H1 (cell line): Measurements from ENCODE around the gene CPT1A. TPM values are rescaled to one million over a fixed set of nuclear protein-coding genes. Genes with fewer than 3 reads are reported as not detected.
A peak's percentile ranks its signal among the peaks of the same experiment; 100 is the strongest.

Source experiments
- CTCF ChIA-PET: fragments of 300-600 bp; sonication (Branson Sonifier 250); formaldehyde crosslinking; loops from one replicate; lab custom pipeline; 2021; ENCODE audit not compliant: partially characterized antibody; lab: Charles Lee
- POLR2A ChIA-PET: fragments of 300-600 bp; sonication (Branson Sonifier 250); formaldehyde crosslinking; loops from one replicate; lab custom pipeline; 2021; ENCODE audit warnings: inconsistent platforms; ENCODE audit not compliant: partially characterized antibody; lab: Charles Lee
- DNase-seq, 2 experiments: peaks; one replicate each; pipeline versions ENCODE4 v3.0.0 to v3.0.0-alpha.2; 2010 to 2022; ENCODE audit warnings: low spot score in 2 of 2, low read depth in 1 of 2, mixed read lengths in 1 of 2
- FAIRE-seq: peaks from 2 replicates; lab custom pipeline; 2011; peaks lifted over from hg19 to GRCh38; lab: Jason Lieb, UNC
- H2AFZ ChIP-seq: 2 replicates; pipeline ENCODE4 v1.8.1; 2012; ENCODE audit warnings: low read length, inconsistent platforms
- H2AK5ac ChIP-seq: 2 replicates; pipeline ENCODE4 v1.6.1; 2013; ENCODE audit warnings: low read depth, low read length
- H2BK120ac ChIP-seq: replicated peaks from 2 replicates; pipeline ENCODE3; 2013; ENCODE audit warnings: low read depth, low read length, inconsistent platforms
- H2BK12ac ChIP-seq: 2 replicates; pipeline ENCODE4 v1.6.1; 2013; ENCODE audit warnings: low read depth, low read length
- H2BK15ac ChIP-seq: 2 replicates; pipeline ENCODE4 v1.6.1; 2013; ENCODE audit warnings: low read length
- H2BK20ac ChIP-seq: 2 replicates; pipeline ENCODE4 v1.6.1; 2013; ENCODE audit warnings: low read length
- H2BK5ac ChIP-seq: 2 replicates; pipeline ENCODE4 v1.6.1; 2013; ENCODE audit warnings: low read depth, low read length
- H3K14ac ChIP-seq: 2 replicates; pipeline ENCODE4 v1.6.1; 2013; ENCODE audit warnings: inconsistent platforms; ENCODE audit not compliant: insufficient read length
- H3K18ac ChIP-seq: 2 replicates; pipeline ENCODE4 v1.6.1; 2013; ENCODE audit warnings: low read length; ENCODE audit errors: extremely low read depth
- H3K23ac ChIP-seq: 2 replicates; pipeline ENCODE4 v1.6.1; 2013; ENCODE audit warnings: inconsistent platforms; ENCODE audit not compliant: insufficient read length
- H3K23me2 ChIP-seq: 2 replicates; pipeline ENCODE4 v1.6.1; 2013; ENCODE audit warnings: low read depth, low read length
- H3K27ac ChIP-seq: 2 replicates; pipeline ENCODE4 v1.6.1; 2011; ENCODE audit warnings: low read depth, low read length, inconsistent platforms
- H3K27me3 ChIP-seq, 4 experiments: replicated peaks in 1 of 4; 1 replicate in 1 of 4; 2 replicates in 3 of 4; pipeline versions ENCODE4 v1.6.1 to v1.8.1; 2011 to 2013; ENCODE audit warnings: low read length in 3 of 4, mild to moderate bottlenecking in 3 of 4, inconsistent platforms in 2 of 4, mixed read lengths in 2 of 4, moderate library complexity in 1 of 4; ENCODE audit not compliant: control insufficient read depth in 3 of 4, insufficient read depth in 3 of 4; ENCODE audit errors: extremely low read depth in 1 of 4
- H3K36me3 ChIP-seq, 4 experiments: 2 replicates each; pipeline versions ENCODE4 v1.6.1 to v1.8.1; 2011 to 2013; ENCODE audit warnings: mild to moderate bottlenecking in 4 of 4, low read length in 3 of 4, moderate library complexity in 2 of 4, control low read depth in 1 of 4, inconsistent platforms in 1 of 4; ENCODE audit not compliant: insufficient read depth in 4 of 4, control insufficient read depth in 2 of 4
- H3K4ac ChIP-seq: replicated peaks from 2 replicates; pipeline ENCODE3; 2013; ENCODE audit warnings: low read length, low read depth, mixed read lengths, inconsistent platforms; ENCODE audit not compliant: insufficient read length
- H3K4me1 ChIP-seq, 4 experiments: replicated peaks in 1 of 4; 1 replicate in 1 of 4; 2 replicates in 3 of 4; pipeline versions ENCODE4 v1.6.1 to v1.8.1; 2011 to 2013; ENCODE audit warnings: low read length in 3 of 4, inconsistent platforms in 2 of 4, mixed read lengths in 1 of 4; ENCODE audit not compliant: insufficient read depth in 4 of 4, control insufficient read depth in 3 of 4
- H3K4me2 ChIP-seq, 2 experiments: 2 replicates each; pipeline versions ENCODE4 v1.6.1 to v1.8.1; 2011 to 2013; ENCODE audit warnings: low read depth in 2 of 2, low read length in 2 of 2, control low read depth in 1 of 2, inconsistent platforms in 1 of 2, mild to moderate bottlenecking in 1 of 2; ENCODE audit not compliant: insufficient read depth in 1 of 2
- H3K4me3 ChIP-seq, 4 experiments: fragments of 200-600, 300-600 bp in 1 of 4; sonication (generic), shearing (Covaris generic), sonication (Bioruptor Twin) in 1 of 4; 2 replicates each; pipeline versions ENCODE4 v1.5.1 to v1.8.1; 2011 to 2016; ENCODE audit warnings: low read length in 4 of 4, low read depth in 3 of 4, control low read depth in 2 of 4, inconsistent platforms in 2 of 4, mild to moderate bottlenecking in 2 of 4, mixed read lengths in 1 of 4, moderate library complexity in 1 of 4; ENCODE audit not compliant: insufficient read depth in 2 of 4; ENCODE audit errors: extremely low read depth in 1 of 4
- H3K56ac ChIP-seq: replicated peaks from 2 replicates; pipeline ENCODE3; 2013; ENCODE audit warnings: low read depth, mild to moderate bottlenecking, mixed read lengths, low read length, inconsistent platforms; ENCODE audit not compliant: insufficient read length
- H3K79me1 ChIP-seq: 2 replicates; pipeline ENCODE4 v1.6.1; 2013; ENCODE audit warnings: low read depth, low read length, control low read depth
- H3K79me2 ChIP-seq, 2 experiments: 2 replicates each; pipeline versions ENCODE4 v1.6.1 to v1.8.1; 2012 to 2013; ENCODE audit warnings: low read length in 2 of 2, mild to moderate bottlenecking in 2 of 2, inconsistent platforms in 1 of 2; ENCODE audit not compliant: insufficient read depth in 2 of 2, control insufficient read depth in 1 of 2
- H3K9ac ChIP-seq, 4 experiments: replicated peaks in 1 of 4; 1 replicate in 1 of 4; 2 replicates in 3 of 4; pipeline versions ENCODE4 v1.6.1 to v1.8.1; 2011 to 2013; ENCODE audit warnings: low read depth in 3 of 4, low read length in 3 of 4, control low read depth in 2 of 4, mild to moderate bottlenecking in 2 of 4, moderate library complexity in 2 of 4, inconsistent platforms in 1 of 4; ENCODE audit errors: extremely low read depth in 1 of 4
- H3K9me3 ChIP-seq, 2 experiments: 2 replicates each; pipeline versions ENCODE4 v1.6.1 to v1.8.1; 2012 to 2013; ENCODE audit warnings: mild to moderate bottlenecking in 2 of 2, moderate library complexity in 2 of 2, control low read depth in 1 of 2, inconsistent platforms in 1 of 2, low read depth in 1 of 2, low read length in 1 of 2, mixed read lengths in 1 of 2; ENCODE audit not compliant: insufficient read depth in 2 of 2
- H4K20me1 ChIP-seq, 2 experiments: replicated peaks in 1 of 2; 2 replicates each; pipeline versions ENCODE3 to v1.8.1; 2011 to 2013; ENCODE audit warnings: inconsistent platforms in 2 of 2, low read length in 2 of 2, mild to moderate bottlenecking in 1 of 2; ENCODE audit not compliant: insufficient read depth in 2 of 2, control insufficient read depth in 1 of 2
- H4K5ac ChIP-seq: 2 replicates; pipeline ENCODE4 v1.6.1; 2013; ENCODE audit warnings: low read length, low read depth, mixed read lengths, inconsistent platforms; ENCODE audit not compliant: insufficient read length
- H4K8ac ChIP-seq: 2 replicates; pipeline ENCODE4 v1.8.0; 2013; ENCODE audit warnings: mild to moderate bottlenecking, moderate library complexity, low read length, inconsistent platforms; ENCODE audit not compliant: insufficient read depth; ENCODE audit errors: extremely low read depth
- H4K91ac ChIP-seq: replicated peaks from 2 replicates; pipeline ENCODE3; 2013; ENCODE audit warnings: low read length, mixed read lengths, inconsistent platforms; ENCODE audit not compliant: insufficient read length
- CHD1 ChIP-seq: IDR thresholded peaks from 2 replicates; pipeline ENCODE4 v1.6.1; 2012; ENCODE audit warnings: low read depth, low read length, improper control_type of control experiment
- NANOG ChIP-seq: IDR thresholded peaks from 2 replicates; pipeline ENCODE4 v1.6.1; 2011; ENCODE audit warnings: low read length, low read depth, mild to moderate bottlenecking, inconsistent platforms; ENCODE audit not compliant: insufficient read depth, poor library complexity, severe bottlenecking
- SIN3A ChIP-seq, 2 experiments: IDR thresholded peaks in 1 of 2; conservative IDR thresholded peaks in 1 of 2; 2 replicates each; pipeline ENCODE4 v1.6.1; 2011 to 2012; ENCODE audit warnings: low read length in 2 of 2, improper control_type of control experiment in 1 of 2, low read depth in 1 of 2, mild to moderate bottlenecking in 1 of 2
- TBP ChIP-seq: IDR thresholded peaks from 2 replicates; pipeline ENCODE4 v1.6.1; 2011; ENCODE audit warnings: low read depth, low read length, improper control_type of control experiment
- WGBS, 2 experiments: shearing (Covaris generic) in 1 of 2; methylation state at CpG; one replicate each; pipeline versions ENCODE4 v1.1.6 to v1.1.7; 2013 to 2015; ENCODE audit warnings: low lambda C conversion rate in 2 of 2, mixed read lengths in 2 of 2, inconsistent platforms in 1 of 2, low coverage in 1 of 2, missing lambda C conversion rate in 1 of 2; ENCODE audit not compliant: insufficient replicate concordance in 2 of 2, insufficient coverage in 1 of 2, insufficient read length in 1 of 2; ENCODE audit errors: extremely low coverage in 1 of 2, missing lambda C conversion rate in 1 of 2; 5-methylcytosine and 5-hydroxymethylcytosine counted together
- polyA plus RNA-seq, 7 experiments: library from polyadenylated mRNA; depleted of rRNA in 3 of 7; stranded (reverse) in 5 of 7; unstranded in 2 of 7; fragments of >200 nt in 5 of 7; fragments of 200-250 nt in 2 of 7; gene quantifications; 1 replicate in 5 of 7; 2 replicates in 1 of 7; 4 replicates in 1 of 7; pipeline versions ENCODE4 v1.2.1 to v1.2.3, GENCODE V29; 2011 to 2013; ENCODE audit warnings: missing spikeins in 2 of 7, mixed read lengths in 2 of 7
- total RNA-seq: library from RNA; stranded (reverse); fragmentation: NEBNext Ultra II Directional; extraction: Animal tissue kit (Norgen Biotek cat#: 25700); gene quantifications from 2 replicates; pipeline ENCODE4 v1.2.1, GENCODE V29; 2021
- TF ChIP-seq, protein P1 (sequence below): IDR thresholded peaks from 2 replicates; pipeline ENCODE4 v1.6.1; 2012; ENCODE audit warnings: inconsistent platforms

CPT1A gene
- total and polyA plus RNA-seq, 2 of the 8 experiments (the other 6 are each of a cell fraction or from before 2014, with no cell fraction given): 2.9 to 12.2 TPM

DNA sequence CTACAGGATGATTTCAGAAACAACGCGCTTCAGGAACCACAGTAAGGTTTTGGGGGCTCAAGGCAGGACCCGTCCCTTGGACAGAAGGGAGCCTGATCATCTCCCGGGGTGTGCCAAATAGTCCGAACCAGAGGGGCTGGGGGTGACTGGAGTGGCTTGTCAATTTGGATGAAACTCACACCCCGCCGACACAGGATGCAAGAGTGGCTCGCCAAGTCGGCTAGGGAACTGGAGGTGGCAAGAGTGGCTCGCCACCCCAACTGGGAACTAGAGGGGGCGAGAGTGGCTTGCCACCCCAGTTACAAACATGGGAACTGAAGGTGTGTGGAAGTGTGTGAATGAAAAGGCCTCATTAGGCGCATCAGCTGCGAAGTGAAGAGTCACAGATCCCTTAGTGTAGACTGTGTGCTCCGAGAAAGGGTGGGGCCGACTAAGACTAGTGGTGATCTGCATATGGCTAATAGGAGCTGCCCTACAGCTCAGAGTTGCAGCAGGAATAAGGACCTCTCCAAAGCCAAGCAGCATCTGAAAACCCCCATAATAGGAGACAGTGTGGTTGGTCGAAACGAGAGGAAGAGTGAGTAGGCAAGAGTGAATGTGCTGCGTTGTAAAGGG is 26.6 kb upstream of the CPT1A start:
- TF ChIP-seq SIN3A (conservative IDR thresholded peaks at IDR 0.05 in 1 of 2, IDR thresholded peaks at IDR 0.05 in 1 of 2; ENCODE audit: low read depth in 1 of 2, low read length in 2 of 2): no peak
- no peak for TF ChIP-seq NANOG
- TF ChIP-seq, protein P1, sequence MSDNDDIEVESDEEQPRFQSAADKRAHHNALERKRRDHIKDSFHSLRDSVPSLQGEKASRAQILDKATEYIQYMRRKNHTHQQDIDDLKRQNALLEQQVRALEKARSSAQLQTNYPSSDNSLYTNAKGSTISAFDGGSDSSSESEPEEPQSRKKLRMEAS: no peak
- TF ChIP-seq TBP: no peak
- TF ChIP-seq CHD1: no peak
- TF ChIP-seq, all 59 proteins: peak for 0
- H2BK120ac ChIP-seq: no peak overlapping the region
- H3K4me2 ChIP-seq: peak overlapping the region in 1 of 2 experiments; percentile 15; a peak in 2 of 4 replicates
- DNase-seq (no peak), FAIRE-seq (no peak)
- H3K23me2 ChIP-seq: no peaks in the 10 kb centered on the region
- no peak overlapping the region for H3K18ac ChIP-seq
- no peaks in the 10 kb centered on the region for H3K9me3 ChIP-seq
- no peak overlapping the region for H2AFZ ChIP-seq
- no peak overlapping the region for H2BK12ac ChIP-seq
- ChIA-PET CTCF (interaction anchor here (1.0 to 1.5 kb wide), 4 partner anchors 12 to 218 kb away, joined by 3 to 4 read pairs (median 3); no protein-coding TSS in a partner anchor), POLR2A (interaction anchor here (0.6 kb wide), 1 partner anchor 14 kb away, joined by 3 read pairs; no protein-coding TSS in a partner anchor)
- peaks cover 0 to 3% (median 0%) of the 10 kb centered on the region in 4 experiments; a peak in 2 of 7 replicates for H3K27me3 ChIP-seq
- no peak overlapping the region for H4K91ac ChIP-seq
- no peak overlapping the region for H3K56ac ChIP-seq
- no peak overlapping the region for H2BK20ac ChIP-seq
- H4K20me1 ChIP-seq: no peaks in the 10 kb centered on the region
- no peaks in the 10 kb centered on the region for H3K79me2 ChIP-seq
- no peaks in the 10 kb centered on the region for H3K36me3 ChIP-seq
- no peak overlapping the region for H2AK5ac ChIP-seq
- H3K4me1 ChIP-seq: peaks cover 5 to 12% (median 6%) of the 10 kb centered on the region in 4 experiments; a peak in 6 of 7 replicates
- H4K8ac ChIP-seq: no peak overlapping the region
- no peak overlapping the region; the same call in 1 of the 2 replicates for H2BK15ac ChIP-seq
- no peaks in the 10 kb centered on the region for H3K79me1 ChIP-seq
- H4K5ac ChIP-seq: no peak overlapping the region
- H3K4me3 ChIP-seq: no peak overlapping the region
- H2BK5ac ChIP-seq: no peak overlapping the region
- H3K14ac ChIP-seq: no peak overlapping the region
- H3K9ac ChIP-seq: no peak overlapping the region
- 83 to 100% methylated on average over 2 to 18 of the region's 18 CpGs for WGBS, 2 experiments
- H3K4ac ChIP-seq: no peak overlapping the region
- H3K27ac ChIP-seq: no peak overlapping the region
- H3K23ac ChIP-seq: no peak overlapping the region
